DMS 273 treated with DMSO at 0.1 percent for 48 hours (cell line): ENCODE results near the gene UTY.

ENCODE experiments used
- DNase-seq: peaks from one replicate; lab custom pipeline; 2025; lab: John Stamatoyannopoulos, UW

Gene UTY

DNA sequence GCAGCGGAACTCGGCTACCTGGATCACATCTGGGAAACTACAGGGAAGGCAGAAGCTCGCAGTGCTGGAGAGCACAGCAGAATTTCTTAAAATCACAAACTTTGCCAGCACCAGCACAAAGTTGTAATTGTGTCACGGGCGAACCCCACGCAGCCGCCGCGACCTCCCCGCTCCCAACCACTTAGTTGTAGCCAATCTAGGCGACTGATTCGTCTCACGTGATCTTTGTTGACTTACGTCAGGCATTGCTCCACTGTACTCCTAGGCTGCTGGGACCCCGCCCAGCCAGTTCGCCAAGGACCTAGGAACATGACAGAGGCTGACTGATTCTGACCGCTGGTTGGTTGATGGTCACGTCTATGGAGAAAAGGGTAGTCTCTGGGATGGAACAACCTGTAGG lies at the start of gene UTY:
TSS of gene UTY (minus strand) at position 206 of the 400 bp plus-strand sequence. CDS start 368 bp downstream, outside the sequence.
- no peak for DNase-seq

DNA sequence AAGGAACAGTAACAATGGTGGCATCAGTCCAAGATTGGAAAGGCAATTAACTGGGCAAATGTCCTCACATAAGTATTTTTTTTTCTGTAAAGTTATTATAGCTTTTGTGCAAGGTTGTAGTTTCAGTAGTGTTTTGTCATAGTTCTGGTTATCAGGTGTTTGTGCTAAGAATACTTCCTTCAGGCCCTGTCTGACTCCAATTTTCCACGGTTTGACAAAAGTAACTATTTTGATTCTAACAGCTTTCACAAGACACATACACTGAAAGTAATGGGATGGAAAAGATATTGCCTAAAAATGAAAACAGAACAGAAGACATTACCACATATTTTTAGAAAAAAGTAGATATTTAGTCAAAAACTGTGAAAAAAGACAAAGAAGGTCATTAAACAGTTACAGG lies 40.6 kb upstream of the UTY start:
- DNase-seq = no peak

- DNase-seq = no peak
These were observed 21.4 kb upstream of the UTY start for GRCh38 chrY:13501215-13501614.

DNA sequence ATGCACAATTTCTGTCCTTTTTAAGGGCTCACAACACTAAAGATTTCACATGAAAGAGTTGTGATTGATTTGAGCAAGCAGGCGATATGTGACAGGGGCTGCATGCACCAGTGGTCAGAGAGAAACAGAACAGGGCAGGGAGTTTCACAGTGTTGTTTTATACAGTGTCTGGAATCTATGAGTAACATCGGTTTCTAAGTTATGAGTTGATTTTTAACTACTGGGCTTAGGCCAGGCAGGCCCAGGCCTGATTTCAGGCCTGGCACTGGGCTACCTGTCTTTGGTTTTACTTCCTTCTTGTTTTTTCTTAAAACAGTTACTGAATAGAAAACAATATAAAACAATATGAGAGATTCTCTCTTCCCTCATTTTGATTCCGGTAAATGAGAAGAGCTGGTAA lies 13.9 kb upstream of the UTY start:
- no peak for DNase-seq

- no peak for DNase-seq
These were observed 12.6 kb upstream of the UTY start for GRCh38 chrY:13492408-13492807.

DNA sequence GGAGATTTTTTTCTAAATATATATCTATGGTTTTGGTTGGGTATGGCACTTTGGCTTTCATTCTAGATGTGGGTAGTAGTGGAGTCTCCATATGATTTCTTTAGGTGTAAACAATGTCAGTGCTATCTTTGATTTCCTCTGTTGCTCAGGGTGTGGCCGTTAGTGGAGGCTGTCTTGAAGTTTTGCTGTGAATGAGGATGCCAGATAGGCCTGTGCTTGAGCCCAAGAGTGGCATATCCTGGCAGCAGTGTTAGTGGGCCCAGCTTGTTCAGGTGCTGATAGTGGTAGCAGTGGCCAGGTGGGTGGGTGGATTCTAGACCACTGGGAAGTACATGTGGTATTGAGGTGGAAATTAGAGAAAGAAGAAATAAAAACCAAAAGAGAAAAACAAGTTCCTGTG lies 8.9 kb upstream of the UTY start:
- DNase-seq = no peak

GRCh38 chrY:13479121-13479711 lies 617 bp downstream of the UTY start:
- no peak for DNase-seq

- no peak for DNase-seq
These were observed 1.6 kb downstream of the UTY start for GRCh38 chrY:13478126-13478785.

DNA sequence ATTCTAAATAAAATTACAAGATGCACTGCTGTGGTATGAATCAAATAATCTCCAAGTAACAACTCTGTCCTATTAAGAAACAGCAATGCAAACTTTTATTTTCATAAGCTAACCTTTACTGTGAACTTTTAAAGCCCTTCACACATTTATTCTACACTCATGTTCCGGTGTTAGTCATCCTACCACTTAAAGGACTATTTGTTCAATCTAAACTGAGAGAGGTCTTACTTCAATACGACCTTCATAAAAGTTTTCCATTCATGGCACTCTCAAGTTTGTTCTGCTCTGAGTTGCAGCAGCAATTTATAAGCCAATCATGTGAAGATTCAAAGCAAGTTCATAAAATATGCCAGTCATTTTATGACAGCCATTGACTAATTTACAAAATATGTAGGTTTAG lies 4.8 kb downstream of the UTY start:
- DNase-seq = no peak

GRCh38 chrY:13451572-13451971 lies 28.3 kb downstream of the UTY start:
- no peak for DNase-seq

DNA sequence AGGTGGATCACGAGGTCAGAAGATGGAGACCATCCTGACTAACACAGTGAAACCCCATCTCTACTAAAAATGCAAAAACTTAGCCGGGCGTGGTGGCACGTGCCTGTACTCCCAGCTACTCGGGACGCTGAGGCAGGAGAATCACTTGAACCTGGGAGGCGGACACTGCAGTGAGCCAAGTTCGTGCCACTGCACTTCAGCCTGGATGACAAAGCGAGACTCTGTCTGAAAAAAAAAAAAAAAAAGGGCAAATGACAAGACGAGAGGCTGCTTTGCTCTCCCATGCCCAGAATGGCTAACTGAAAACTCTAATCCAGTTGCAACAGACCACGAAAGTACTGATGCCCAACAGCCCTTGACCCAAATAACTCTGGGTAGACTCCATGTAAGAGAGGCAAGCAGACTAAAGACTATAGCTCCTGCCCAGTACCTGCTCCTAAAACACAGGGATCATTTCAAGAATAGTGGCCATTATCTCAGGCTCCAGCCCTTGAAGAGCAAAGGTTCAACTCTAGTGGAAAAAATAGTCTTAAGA lies 29.2 kb downstream of the UTY start:
- DNase-seq = no peak

GRCh38 chrY:13445566-13445965 lies 34.3 kb downstream of the UTY start:
- DNase-seq = no peak

- no peak for DNase-seq
These were observed 36.7 kb downstream of the UTY start for GRCh38 chrY:13443146-13443545.

DNA sequence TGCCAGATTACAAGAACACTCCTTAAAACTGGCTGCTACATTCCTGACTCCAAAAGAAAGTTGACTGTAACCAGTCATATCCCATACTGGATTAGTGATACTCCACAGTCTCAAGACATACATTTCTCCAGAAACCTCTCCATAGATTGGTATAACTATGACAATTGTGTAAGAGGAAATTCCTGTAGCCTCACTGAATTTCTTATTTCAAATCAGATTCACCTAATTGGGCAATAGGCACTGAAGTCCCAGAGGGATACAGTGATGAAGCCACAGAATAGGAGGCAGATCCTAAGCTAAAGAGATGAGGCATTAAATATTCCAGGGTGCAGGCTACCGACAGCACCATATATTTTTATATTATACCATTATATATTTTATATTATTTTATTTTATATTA lies 39.0 kb downstream of the UTY start:
- no peak for DNase-seq

DNA sequence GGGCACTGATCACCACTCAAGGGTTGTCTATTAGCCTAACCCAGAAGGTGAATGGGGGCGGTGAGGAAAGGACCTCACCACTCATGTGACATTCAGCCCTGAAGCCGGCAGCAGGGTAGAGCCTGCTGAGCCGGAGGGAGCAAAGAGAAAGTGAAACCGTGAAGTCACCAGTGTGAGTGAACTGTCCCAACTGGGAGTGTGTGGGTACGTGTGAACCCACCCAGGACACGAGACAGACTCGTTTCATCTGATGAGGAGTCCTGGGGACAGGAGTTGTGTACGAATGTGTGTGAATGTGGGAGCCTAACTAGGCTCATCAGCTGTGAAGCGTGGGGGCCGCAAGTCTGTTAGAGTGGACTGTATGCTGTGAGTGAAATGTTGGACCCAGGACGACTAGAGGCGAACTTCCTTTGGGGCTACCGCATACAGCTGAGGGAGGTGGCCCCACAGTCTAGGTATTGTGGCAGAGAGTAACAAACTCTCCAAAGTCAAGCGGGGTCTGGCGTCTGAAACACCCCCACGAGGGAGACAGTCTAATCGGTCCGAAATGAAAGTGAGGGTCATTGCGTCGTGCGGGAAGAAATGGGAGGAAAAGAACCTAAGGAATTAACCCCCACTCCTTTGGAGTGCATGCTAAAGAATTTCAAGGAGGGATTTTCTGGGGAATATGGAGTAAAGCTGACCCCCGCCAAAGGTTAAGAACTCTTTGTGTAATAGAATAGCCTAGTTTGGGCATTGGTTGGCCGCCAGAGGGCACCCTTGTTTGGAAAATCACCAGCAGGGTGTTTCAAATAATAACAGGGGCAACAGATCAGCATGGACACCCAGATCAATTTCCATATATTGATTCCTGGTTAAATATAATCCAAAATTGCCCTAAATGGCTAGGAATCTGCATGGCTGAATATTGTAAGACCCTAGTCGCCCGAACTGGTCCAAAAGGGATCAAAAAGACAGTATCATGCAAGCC lies 43.6 kb downstream of the UTY start:
- DNase-seq = no peak

GRCh38 chrY:13435206-13435967 lies 44.4 kb downstream of the UTY start:
- DNase-seq = no peak

DNA sequence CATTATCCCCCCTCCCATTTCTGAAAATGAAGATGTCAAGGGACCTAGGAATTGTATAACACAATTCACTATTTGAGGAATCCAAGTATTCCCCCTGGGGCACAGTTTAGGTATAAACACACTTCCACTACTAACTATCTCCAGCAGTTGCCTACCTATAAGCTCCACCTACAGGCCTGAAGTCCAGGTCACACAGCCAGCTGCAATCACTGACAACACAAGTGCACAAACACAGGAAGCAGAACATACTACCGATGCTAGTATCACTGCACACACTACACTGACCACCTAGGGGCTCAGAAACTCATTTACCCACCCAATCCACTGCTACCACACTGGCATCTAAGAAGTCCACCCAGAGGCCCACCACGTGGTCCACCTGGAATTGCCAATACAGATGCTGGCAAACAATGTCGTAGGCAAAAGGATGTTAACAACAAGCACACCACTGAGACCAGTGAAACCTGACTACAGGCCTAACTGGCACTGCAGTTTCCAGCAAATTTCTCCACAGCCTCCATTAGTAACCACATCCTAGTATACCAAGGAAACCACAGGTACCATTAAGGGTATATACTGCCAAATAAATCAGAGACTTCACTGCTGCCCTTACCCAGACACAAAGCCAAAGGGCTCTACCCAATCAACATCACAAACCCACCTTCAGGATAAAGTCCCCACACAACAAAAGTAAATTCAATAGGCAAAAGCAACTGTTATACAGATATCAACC lies 47.4 kb downstream of the UTY start:
- no peak for DNase-seq

- DNase-seq = no peak
These were observed 50.3 kb downstream of the UTY start for GRCh38 chrY:13429551-13429950.

DNA sequence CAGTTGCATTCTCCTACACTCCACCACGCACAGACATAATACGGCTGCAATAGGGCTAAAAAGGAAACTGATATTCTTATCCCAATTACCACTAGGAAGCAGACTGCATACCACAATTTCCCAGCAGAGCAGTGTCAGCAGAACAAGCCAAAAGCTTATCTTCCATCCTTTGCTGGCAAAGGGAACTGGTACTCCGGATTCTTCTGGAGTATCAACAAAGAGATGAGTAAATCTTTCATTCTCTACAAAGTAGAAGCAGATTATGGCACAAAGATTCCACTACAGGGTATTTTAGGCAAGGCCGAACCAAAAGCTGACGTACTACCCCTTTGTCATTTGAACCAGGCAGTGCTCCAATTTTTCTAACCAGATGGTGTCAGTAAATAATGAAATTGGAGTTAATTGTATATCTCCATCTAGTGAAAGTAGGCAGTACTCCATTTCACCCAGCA lies 56.5 kb downstream of the UTY start:
- DNase-seq = no peak

- DNase-seq = no peak
These were observed 62.8 kb downstream of the UTY start for GRCh38 chrY:13416869-13417661.
